SK-N-SH treated with all-trans-retinoic acid at 6 μM for 48 hours (cell line): Measurements from ENCODE around the gene SHB.

Source experiments
- ATAC-seq: fragments of 200-7000 bp; cut with Tn5 transposase; 3 replicates; pipeline ENCODE4 v1.9.1; 2020; ENCODE audit warnings: mild to moderate bottlenecking, moderate library complexity
- ARNTL ChIP-seq: fragments of 450-650 bp; formaldehyde crosslinking; IDR thresholded peaks from 2 replicates; pipeline ENCODE4 v1.5.0; 2020; ENCODE audit warnings: low read depth, mild to moderate bottlenecking, moderate library complexity, borderline replicate concordance
- BACH2 ChIP-seq: fragments of 250-450 bp; sonication (Bioruptor Pico); IDR thresholded peaks from 2 replicates; pipeline ENCODE4 v1.9.0; 2021; ENCODE audit warnings: mild to moderate bottlenecking, borderline replicate concordance
- CSDC2 ChIP-seq: fragments of 250-450 bp; sonication (Bioruptor Pico); IDR thresholded peaks from 2 replicates; pipeline ENCODE4 v1.5.0; 2020; ENCODE audit warnings: mild to moderate bottlenecking, moderate library complexity
- CSRNP3 ChIP-seq: fragments of 250-450 bp; sonication (Bioruptor Pico); IDR thresholded peaks from 2 replicates; pipeline ENCODE4 v1.5.1; 2021; ENCODE audit warnings: mild to moderate bottlenecking, moderate library complexity
- ESRRG ChIP-seq: fragments of 250-450 bp; sonication (Bioruptor Pico); IDR thresholded peaks from 2 replicates; pipeline ENCODE4 v1.6.1; 2021; ENCODE audit warnings: mild to moderate bottlenecking
- GLIS3 ChIP-seq: fragments of 250-450 bp; sonication (Bioruptor Pico); IDR thresholded peaks from 2 replicates; pipeline ENCODE4 v1.5.0; 2020; ENCODE audit warnings: mild to moderate bottlenecking, moderate library complexity
- ISL1 ChIP-seq: fragments of 250-450 bp; sonication (Bioruptor Pico); IDR thresholded peaks from 2 replicates; pipeline ENCODE4 v2.1.2; 2022; ENCODE audit warnings: mild to moderate bottlenecking, moderate library complexity
- OSR1 ChIP-seq: fragments of 250-450 bp; sonication (Bioruptor Pico); IDR thresholded peaks from 2 replicates; pipeline ENCODE4 v1.8.0; 2022; ENCODE audit warnings: moderate library complexity, mild to moderate bottlenecking, inconsistent platforms
- PATZ1 ChIP-seq: fragments of 250-450 bp; sonication (Bioruptor Pico); IDR thresholded peaks from 2 replicates; pipeline ENCODE4 v1.8.0; 2020; ENCODE audit warnings: mild to moderate bottlenecking, moderate library complexity, borderline replicate concordance
- POU6F1 ChIP-seq: fragments of 250-450 bp; sonication (Bioruptor Pico); IDR thresholded peaks from 2 replicates; pipeline ENCODE4 v1.8.0; 2021; ENCODE audit warnings: low read depth, mild to moderate bottlenecking, moderate library complexity, borderline replicate concordance
- PPARA ChIP-seq: fragments of 250-450 bp; sonication (Bioruptor Pico); IDR thresholded peaks from 2 replicates; pipeline ENCODE4 v1.5.0; 2020; ENCODE audit warnings: mild to moderate bottlenecking, borderline replicate concordance
- SNAI2 ChIP-seq: fragments of 250-450 bp; sonication (Bioruptor Pico); IDR thresholded peaks from 2 replicates; pipeline ENCODE4 v1.5.0; 2020; ENCODE audit warnings: mild to moderate bottlenecking, moderate library complexity
- TCF4 ChIP-seq: fragments of 250-450 bp; sonication (Bioruptor Pico); IDR thresholded peaks from 2 replicates; pipeline ENCODE4 v1.8.0; 2021; ENCODE audit warnings: mild to moderate bottlenecking, moderate library complexity, borderline replicate concordance
- TOX ChIP-seq: fragments of 250-450 bp; sonication (Bioruptor Pico); IDR thresholded peaks from 2 replicates; pipeline ENCODE4 v1.8.0; 2021; ENCODE audit warnings: mild to moderate bottlenecking, moderate library complexity, borderline replicate concordance
- ZFP3 ChIP-seq: fragments of 250-450 bp; sonication (Bioruptor Pico); IDR thresholded peaks from 2 replicates; pipeline ENCODE4 v1.5.0; 2020; ENCODE audit warnings: mild to moderate bottlenecking, moderate library complexity
- ZNF70 ChIP-seq: fragments of 450-650 bp; formaldehyde crosslinking; IDR thresholded peaks from 2 replicates; pipeline ENCODE4 v1.5.0; 2020; ENCODE audit warnings: mild to moderate bottlenecking, moderate library complexity
- ZNF8 ChIP-seq: fragments of 450-650 bp; formaldehyde crosslinking; IDR thresholded peaks from 2 replicates; pipeline ENCODE4 v1.5.0; 2020; ENCODE audit warnings: mild to moderate bottlenecking, moderate library complexity
- TF ChIP-seq, protein P1 (sequence below): fragments of 250-450 bp; sonication (Bioruptor Pico); IDR thresholded peaks from 2 replicates; pipeline ENCODE4 v1.5.0; 2020; ENCODE audit warnings: mild to moderate bottlenecking, moderate library complexity
- TF ChIP-seq, protein P2 (sequence below): fragments of 250-450 bp; sonication (Bioruptor Pico); IDR thresholded peaks from 2 replicates; pipeline ENCODE4 v1.5.1; 2020; ENCODE audit warnings: low read depth, mild to moderate bottlenecking, moderate library complexity

SHB gene

GRCh38 chr9:37943345-37944265 lies 125.4 kb downstream of the SHB start:
- no peak for TF ChIP-seq ZNF8 (CRISPR knock-in tag)
- no peak; the same call in 1 of the 2 replicates for TF ChIP-seq CSDC2 (CRISPR knock-in tag)
- TF ChIP-seq PPARA (CRISPR knock-in tag) = no peak
- peak; percentile 89 for TF ChIP-seq ISL1
- TF ChIP-seq OSR1 (CRISPR knock-in tag) = no peak
- TF ChIP-seq TOX (CRISPR knock-in tag) = no peak
- ATAC-seq = peak; percentile 73

DNA sequence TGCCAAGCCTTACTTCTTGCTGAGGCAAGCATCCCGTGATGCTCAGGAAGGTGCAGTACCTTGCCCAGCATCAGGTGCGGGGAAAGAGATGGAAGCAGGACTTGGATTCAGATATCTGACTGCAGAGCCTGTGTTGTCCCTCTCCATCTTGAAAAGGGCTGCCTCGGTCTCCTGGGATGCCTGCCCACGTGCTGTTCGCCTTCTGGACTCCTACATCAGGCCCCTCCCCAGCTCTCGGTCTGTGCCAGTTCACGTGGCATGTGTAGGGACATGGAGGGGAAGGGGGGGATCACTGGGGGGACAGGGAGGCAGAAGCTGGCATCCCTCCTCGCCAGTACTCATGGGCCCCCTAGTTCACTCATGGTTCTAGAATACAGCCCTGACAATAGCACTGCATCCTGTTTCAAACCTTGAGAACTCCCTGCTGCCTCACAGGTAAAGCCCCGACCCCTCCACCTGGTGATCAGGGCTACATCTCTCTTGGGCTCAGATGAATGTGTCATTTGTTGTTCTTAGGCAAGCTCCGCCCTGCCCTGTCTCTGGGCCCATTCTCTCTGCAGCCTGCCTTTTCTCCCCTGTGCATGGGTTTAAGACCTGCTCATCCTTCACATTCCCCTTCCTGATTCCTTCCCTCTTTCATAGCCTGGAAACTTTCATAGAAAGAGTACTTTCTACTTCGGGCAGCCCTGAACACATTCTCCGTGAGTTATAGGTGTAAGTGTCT lies 126.2 kb downstream of the SHB start:
- no peak for TF ChIP-seq CSRNP3 (CRISPR knock-in tag)
- TF ChIP-seq POU6F1 (CRISPR knock-in tag) = no peak
- TF ChIP-seq ESRRG = no peak
- no peak for TF ChIP-seq ZNF70
- no peak for TF ChIP-seq ZNF8 (CRISPR knock-in tag)
- no peak for TF ChIP-seq ISL1
- TF ChIP-seq TOX (CRISPR knock-in tag) = no peak
- TF ChIP-seq, protein P1, sequence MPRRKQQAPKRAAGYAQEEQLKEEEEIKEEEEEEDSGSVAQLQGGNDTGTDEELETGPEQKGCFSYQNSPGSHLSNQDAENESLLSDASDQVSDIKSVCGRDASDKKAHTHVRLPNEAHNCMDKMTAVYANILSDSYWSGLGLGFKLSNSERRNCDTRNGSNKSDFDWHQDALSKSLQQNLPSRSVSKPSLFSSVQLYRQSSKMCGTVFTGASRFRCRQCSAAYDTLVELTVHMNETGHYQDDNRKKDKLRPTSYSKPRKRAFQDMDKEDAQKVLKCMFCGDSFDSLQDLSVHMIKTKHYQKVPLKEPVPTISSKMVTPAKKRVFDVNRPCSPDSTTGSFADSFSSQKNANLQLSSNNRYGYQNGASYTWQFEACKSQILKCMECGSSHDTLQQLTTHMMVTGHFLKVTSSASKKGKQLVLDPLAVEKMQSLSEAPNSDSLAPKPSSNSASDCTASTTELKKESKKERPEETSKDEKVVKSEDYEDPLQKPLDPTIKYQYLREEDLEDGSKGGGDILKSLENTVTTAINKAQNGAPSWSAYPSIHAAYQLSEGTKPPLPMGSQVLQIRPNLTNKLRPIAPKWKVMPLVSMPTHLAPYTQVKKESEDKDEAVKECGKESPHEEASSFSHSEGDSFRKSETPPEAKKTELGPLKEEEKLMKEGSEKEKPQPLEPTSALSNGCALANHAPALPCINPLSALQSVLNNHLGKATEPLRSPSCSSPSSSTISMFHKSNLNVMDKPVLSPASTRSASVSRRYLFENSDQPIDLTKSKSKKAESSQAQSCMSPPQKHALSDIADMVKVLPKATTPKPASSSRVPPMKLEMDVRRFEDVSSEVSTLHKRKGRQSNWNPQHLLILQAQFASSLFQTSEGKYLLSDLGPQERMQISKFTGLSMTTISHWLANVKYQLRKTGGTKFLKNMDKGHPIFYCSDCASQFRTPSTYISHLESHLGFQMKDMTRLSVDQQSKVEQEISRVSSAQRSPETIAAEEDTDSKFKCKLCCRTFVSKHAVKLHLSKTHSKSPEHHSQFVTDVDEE (CRISPR knock-in tag) = no peak
- TF ChIP-seq, protein P2, sequence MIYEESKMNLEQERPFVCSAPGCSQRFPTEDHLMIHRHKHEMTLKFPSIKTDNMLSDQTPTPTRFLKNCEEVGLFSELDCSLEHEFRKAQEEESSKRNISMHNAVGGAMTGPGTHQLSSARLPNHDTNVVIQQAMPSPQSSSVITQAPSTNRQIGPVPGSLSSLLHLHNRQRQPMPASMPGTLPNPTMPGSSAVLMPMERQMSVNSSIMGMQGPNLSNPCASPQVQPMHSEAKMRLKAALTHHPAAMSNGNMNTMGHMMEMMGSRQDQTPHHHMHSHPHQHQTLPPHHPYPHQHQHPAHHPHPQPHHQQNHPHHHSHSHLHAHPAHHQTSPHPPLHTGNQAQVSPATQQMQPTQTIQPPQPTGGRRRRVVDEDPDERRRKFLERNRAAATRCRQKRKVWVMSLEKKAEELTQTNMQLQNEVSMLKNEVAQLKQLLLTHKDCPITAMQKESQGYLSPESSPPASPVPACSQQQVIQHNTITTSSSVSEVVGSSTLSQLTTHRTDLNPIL (CRISPR knock-in tag) = no peak
- no peak for TF ChIP-seq CSDC2 (CRISPR knock-in tag)
- TF ChIP-seq SNAI2 (CRISPR knock-in tag) = no peak
- TF ChIP-seq ARNTL (CRISPR knock-in tag) = no peak
- no peak for TF ChIP-seq TCF4 (CRISPR knock-in tag)
- TF ChIP-seq BACH2 (CRISPR knock-in tag) = no peak
- no peak for TF ChIP-seq OSR1 (CRISPR knock-in tag)
- TF ChIP-seq ZFP3 (CRISPR knock-in tag) = no peak
- TF ChIP-seq GLIS3 (CRISPR knock-in tag) = no peak
- TF ChIP-seq PPARA (CRISPR knock-in tag) = no peak
- TF ChIP-seq, all 23 proteins: peak for 0
- no peak for ATAC-seq

DNA sequence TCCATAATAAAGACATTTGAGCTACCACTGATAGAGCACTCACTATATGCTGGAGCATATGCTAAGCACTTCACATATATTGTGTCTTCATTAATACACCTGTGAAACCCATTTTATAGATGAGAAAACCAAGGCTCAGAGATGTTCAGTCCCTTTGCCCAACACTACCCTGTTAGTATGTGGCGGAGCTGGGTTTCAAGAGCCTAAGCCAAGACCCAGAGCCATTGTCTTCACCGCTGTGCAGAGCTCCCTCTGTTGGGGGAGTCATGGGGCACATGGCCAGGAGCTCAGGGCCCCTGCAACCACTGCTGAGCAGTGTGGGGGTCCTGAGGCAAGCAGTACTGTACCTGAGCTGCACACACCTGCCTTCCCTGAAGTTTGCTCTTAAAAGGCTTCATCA lies 127.8 kb downstream of the SHB start:
- no peak for ATAC-seq
- no peak for TF ChIP-seq TOX (CRISPR knock-in tag)
- no peak for TF ChIP-seq ZFP3 (CRISPR knock-in tag)
- no peak for TF ChIP-seq PATZ1 (CRISPR knock-in tag)
- no peak for TF ChIP-seq POU6F1 (CRISPR knock-in tag)
- no peak for TF ChIP-seq OSR1 (CRISPR knock-in tag)
- TF ChIP-seq, all 23 proteins: peak for 0
